HCT116 (cell line): ENCODE data around the gene CCM2L. TPM values are rescaled to one million over a fixed set of nuclear protein-coding genes. Genes with fewer than 3 reads are reported as not detected.
A peak's percentile ranks its signal among the peaks of the same experiment; 100 is the strongest.

Experiments
- ATAC-seq: fragments of 200-7000 bp; cut with Tn5 transposase; 2 replicates; pipeline ENCODE4 v1.9.1; 2020; ENCODE audit warnings: mild to moderate bottlenecking, moderate library complexity
- Bru-seq: library from RNA; stranded (reverse); fragments of 400-500 nt; gene quantifications from one replicate; lab custom pipeline; 2021; lab: Mats Ljungman, UMichigan
- BruChase-seq, 2 experiments: library from RNA; stranded (reverse); fragments of 400-500 nt; gene quantifications; one replicate each; lab custom pipeline; 2021; lab: Mats Ljungman, UMichigan
- BruUV-seq: library from RNA; stranded (reverse); fragments of 400-500 nt; replicated peaks from 2 replicates; lab custom pipeline; 2021; lab: Mats Ljungman, UMichigan
- CTCF ChIA-PET: fragments of 300-600 bp; sonication (Branson Sonifier 250); formaldehyde crosslinking; loops from one replicate; lab custom pipeline; 2021; ENCODE audit warnings: antibody characterized with exemption; lab: Charles Lee
- POLR2A ChIA-PET: fragments of 300-600, 350-600 bp; sonication (Branson Sonifier 250); formaldehyde crosslinking; loops from one replicate; lab custom pipeline; 2021; ENCODE audit warnings: antibody characterized with exemption; lab: Charles Lee
- RAD21 ChIA-PET, 2 experiments: fragments of 300-600 bp; sonication (Branson Sonifier 250); formaldehyde crosslinking; loops; one replicate each; lab custom pipeline; 2023; ENCODE audit warnings: low total read pairs in 2 of 2; ENCODE audit not compliant: uncharacterized antibody in 2 of 2, unreplicated experiment in 2 of 2, low non-redundant PET in 1 of 2; lab: Charles Lee
- DNase-seq: peaks from one replicate; pipeline ENCODE4 v3.0.0-alpha.2; 2010; ENCODE audit warnings: low read depth, low spot score
- H2AFZ ChIP-seq: fragments of 200-600 bp; shearing (Covaris generic), sonication (generic); 2 replicates; pipeline ENCODE4 v1.6.1; 2017; ENCODE audit warnings: low read depth, mixed run types, mixed read lengths, antibody characterized with exemption, low read length; ENCODE audit not compliant: poor library complexity, severe bottlenecking
- H3K27ac ChIP-seq: 2 replicates; pipeline ENCODE4 v1.5.1; 2012; ENCODE audit warnings: low read depth, low read length
- H3K27me3 ChIP-seq: fragments of 200-600 bp; sonication (generic); 2 replicates; pipeline ENCODE4 v1.6.1; 2016; ENCODE audit warnings: mixed run types, low read length, mixed read lengths; ENCODE audit not compliant: insufficient read depth
- H3K36me3 ChIP-seq, 2 experiments: fragments of 200-500 bp in 1 of 2; fragments of 200-600 bp in 1 of 2; sonication (Bioruptor generic) in 1 of 2; sonication (generic) in 1 of 2; 2 replicates each; pipeline versions ENCODE4 v1.5.1 to v1.6.1; 2014 to 2016; ENCODE audit warnings: low read length in 2 of 2, inconsistent platforms in 1 of 2, mixed read lengths in 1 of 2, mixed run types in 1 of 2; ENCODE audit not compliant: insufficient read depth in 2 of 2, control insufficient read depth in 1 of 2
- H3K4me1 ChIP-seq, 2 experiments: fragments of 200-600 bp in 1 of 2; sonication (generic) in 1 of 2; 2 replicates each; pipeline versions ENCODE4 v1.5.1 to v1.6.1; 2012 to 2017; ENCODE audit warnings: low read length in 2 of 2, inconsistent platforms in 1 of 2, mild to moderate bottlenecking in 1 of 2, mixed read lengths in 1 of 2, mixed run types in 1 of 2, moderate library complexity in 1 of 2; ENCODE audit not compliant: insufficient read depth in 2 of 2, control insufficient read depth in 1 of 2
- H3K4me2 ChIP-seq: fragments of 200-600 bp; sonication (generic); 2 replicates; pipeline ENCODE4 v1.6.1; 2017; ENCODE audit warnings: mixed run types, low read length, mixed read lengths
- H3K4me3 ChIP-seq, 2 experiments: fragments of 200-600 bp in 1 of 2; sonication (generic) in 1 of 2; replicated peaks in 1 of 2; 2 replicates each; pipeline ENCODE4 v1.5.1; 2011 to 2016; ENCODE audit warnings: low read length in 2 of 2, control low read depth in 1 of 2, low read depth in 1 of 2, mild to moderate bottlenecking in 1 of 2, mixed read lengths in 1 of 2, mixed run types in 1 of 2
- H3K79me2 ChIP-seq: fragments of 200-600 bp; sonication (generic); 2 replicates; pipeline ENCODE4 v1.6.1; 2017; ENCODE audit warnings: mild to moderate bottlenecking, mixed run types, low read length, moderate library complexity, mixed read lengths; ENCODE audit not compliant: insufficient read depth
- H3K9ac ChIP-seq: fragments of 200-600 bp; sonication (generic); 2 replicates; pipeline ENCODE4 v1.6.1; 2016; ENCODE audit warnings: low read length, mixed read lengths
- H3K9me2 ChIP-seq: fragments of 200-600 bp; sonication (generic), shearing (Covaris generic); 2 replicates; pipeline ENCODE4 v1.6.1; 2017; ENCODE audit warnings: mixed run types, mild to moderate bottlenecking, moderate library complexity; ENCODE audit not compliant: insufficient read depth
- H3K9me3 ChIP-seq, 2 experiments: fragments of 200-500 bp in 1 of 2; fragments of 200-600 bp in 1 of 2; sonication (Bioruptor generic) in 1 of 2; sonication (generic) in 1 of 2; 2 replicates each; pipeline ENCODE4 v1.6.1; 2014 to 2017; ENCODE audit warnings: low read length in 2 of 2, mixed read lengths in 2 of 2, inconsistent platforms in 1 of 2, low read depth in 1 of 2, mild to moderate bottlenecking in 1 of 2, mixed run types in 1 of 2, moderate library complexity in 1 of 2; ENCODE audit not compliant: control insufficient read depth in 1 of 2, insufficient read depth in 1 of 2
- H4K20me1 ChIP-seq: fragments of 200-600 bp; sonication (generic), shearing (Covaris generic); 2 replicates; pipeline ENCODE4 v1.6.1; 2017; ENCODE audit warnings: mixed run types, mild to moderate bottlenecking, moderate library complexity; ENCODE audit not compliant: insufficient read depth
- ATF3 ChIP-seq: IDR thresholded peaks from 2 replicates; pipeline ENCODE4 v1.6.1; 2012
- CBX3 ChIP-seq: IDR thresholded peaks from 2 replicates; pipeline ENCODE4 v1.6.1; 2012; ENCODE audit warnings: low read depth
- CEBPB ChIP-seq: IDR thresholded peaks from 2 replicates; pipeline ENCODE4 v1.6.1; 2012; ENCODE audit warnings: low read depth
- EGR1 ChIP-seq: IDR thresholded peaks from 2 replicates; pipeline ENCODE4 v1.6.1; 2012; ENCODE audit warnings: low read depth
- EZH2phosphoT487 ChIP-seq: fragments of 200-600 bp; IDR thresholded peaks from 2 replicates; pipeline ENCODE4 v1.6.1; 2018; ENCODE audit warnings: antibody characterized with exemption, borderline replicate concordance
- JUND ChIP-seq: IDR thresholded peaks from 2 replicates; pipeline ENCODE4 v1.6.1; 2012
- POLR2AphosphoS5 ChIP-seq: IDR thresholded peaks from 2 replicates; pipeline ENCODE4 v1.6.1; 2011; ENCODE audit warnings: mild to moderate bottlenecking, low read depth, low read length, moderate library complexity
- REST ChIP-seq: IDR thresholded peaks from 2 replicates; pipeline ENCODE4 v1.6.1; 2012; ENCODE audit warnings: low read depth
- SIN3A ChIP-seq: IDR thresholded peaks from 2 replicates; pipeline ENCODE4 v1.6.1; 2012; ENCODE audit warnings: low read depth
- SRF ChIP-seq: IDR thresholded peaks from 2 replicates; pipeline ENCODE4 v1.6.1; 2012; ENCODE audit warnings: low read depth
- TCF7L2 ChIP-seq: IDR thresholded peaks from 2 replicates; pipeline ENCODE4 v1.7.0; 2011; ENCODE audit warnings: borderline replicate concordance, inconsistent platforms; ENCODE audit not compliant: insufficient read depth, insufficient read length; ENCODE audit errors: extremely low read depth
- YY1 ChIP-seq: IDR thresholded peaks from 2 replicates; pipeline ENCODE4 v1.6.1; 2011; ENCODE audit warnings: low read length, low read depth, moderate library complexity, mild to moderate bottlenecking; ENCODE audit not compliant: insufficient replicate concordance; ENCODE audit errors: extremely low read depth
- ZBTB33 ChIP-seq: IDR thresholded peaks from 2 replicates; pipeline ENCODE4 v1.6.1; 2011; ENCODE audit warnings: mild to moderate bottlenecking, low read length, moderate library complexity; ENCODE audit not compliant: insufficient replicate concordance; ENCODE audit errors: extremely low read depth
- ZFX ChIP-seq: fragments of 450-650 bp; IDR thresholded peaks from 2 replicates; pipeline ENCODE4 v1.6.1; 2017
- ZNF274 ChIP-seq: fragments of 200-500 bp; sonication (Bioruptor generic); IDR thresholded peaks from 2 replicates; pipeline ENCODE4 v1.6.1; 2014; ENCODE audit warnings: mild to moderate bottlenecking, low read depth, low read length, inconsistent platforms
- intact Hi-C: fragments of 100-400 bp; cut with micrococcal nuclease; formaldehyde crosslinking; loops from 2 replicates; pipeline ENCODE4 v1.10.0; 2022
- long read RNA-seq: library from polyadenylated mRNA; unstranded; transcript quantifications from one replicate; pipeline ENCODE4 v2.0.0, GENCODE V29; 2021; ENCODE audit not compliant: unreplicated experiment
- polyA plus RNA-seq: library from polyadenylated mRNA; unstranded; fragments of >200 nt; gene quantifications from 2 replicates; pipeline ENCODE4 v1.2.1, GENCODE V29; 2012; ENCODE audit warnings: missing spikeins
- total RNA-seq: library from RNA; stranded (reverse); gene quantifications from one replicate; pipeline ENCODE4 v1.2.1, GENCODE V29; 2021; ENCODE audit not compliant: unreplicated experiment

CCM2L gene
- total RNA-seq = 1.4 TPM
- polyA plus RNA-seq = 0.75 and 1.3 TPM in 2 replicates
- percentile 29 among the genes with signal in this experiment for Bru-seq, nascent RNA
- BruChase-seq, experiment 1, labeled RNA remaining after a 6-hour chase = percentile 26 among the genes with signal in this experiment
- BruChase-seq, experiment 2, labeled RNA remaining after a 2-hour chase = percentile 32 among the genes with signal in this experiment
- long read RNA-seq, partial matches to known transcripts = 2 of 9 reads
- long read RNA-seq, other reads (novel, unspliced or antisense) = 3 of 9 reads

- H3K36me3 ChIP-seq = no peaks in the 10 kb centered on the region
Measured at GRCh38 chr20:32010101-32010500, at the start of gene CCM2L. Gene CCM2L, plus strand, starts transcription at chr20:32010438. Its CDS starts 17 bp downstream, at chr20:32010455.

GRCh38 chr20:31962761-31963160, 47.5 kb upstream of the CCM2L start:
- ATAC-seq (no peak), DNase-seq (no peak)
- Histone ChIP-seq H3K4me3 (no peak overlapping the region), H3K27ac (no peak overlapping the region), H2AFZ (no peak overlapping the region), H4K20me1 (no peaks in the 10 kb centered on the region), H3K4me2 (no peak overlapping the region), H3K36me3 (no peaks in the 10 kb centered on the region), H3K27me3 (peaks cover 84% of the 10 kb centered on the region), H3K79me2 (no peaks in the 10 kb centered on the region), H3K4me1 (no peaks in the 10 kb centered on the region), H3K9ac (no peak overlapping the region), H3K9me3 (no peaks in the 10 kb centered on the region), H3K9me2 (no peaks in the 10 kb centered on the region)
- intact Hi-C loops = no loop called here
- no TSS peak for BruUV-seq
- RAD21 ChIA-PET = no interaction called here
- POLR2A ChIA-PET = no interaction called here
- CTCF ChIA-PET = interaction anchor here (1.6 kb wide), 1 partner anchor 10 kb away, joined by 10 read pairs; the partner anchor contains the start of gene PDRG1
- TF ChIP-seq YY1 = no peak
- TF ChIP-seq ATF3 = no peak
- no peak for TF ChIP-seq EZH2phosphoT487
- no peak for TF ChIP-seq ZBTB33
- no peak for TF ChIP-seq CBX3
- TF ChIP-seq CEBPB = no peak
- TF ChIP-seq REST = no peak
- no peak for TF ChIP-seq SIN3A
- no peak for TF ChIP-seq SRF
- TF ChIP-seq TCF7L2 = no peak
- no peak for TF ChIP-seq JUND

More at GRCh38 chr20:32010101-32010500, at the start of gene CCM2L:
- H3K79me2 ChIP-seq = no peaks in the 10 kb centered on the region
- H2AFZ ChIP-seq = no peak within 1 kb of the TSS
- BruUV-seq = no TSS peak
- no peaks in the 10 kb centered on the region for H3K9me2 ChIP-seq
- no peaks in the 10 kb centered on the region for H3K4me1 ChIP-seq
- H3K9me3 ChIP-seq = no peaks in the 10 kb centered on the region
- POLR2A ChIA-PET = no interaction called here
- DNase-seq (no peak), ATAC-seq (no peak)
- H3K4me2 ChIP-seq = no peak within 1 kb of the TSS
- H3K27ac ChIP-seq = no peak within 1 kb of the TSS
- no peaks in the 10 kb centered on the region for H4K20me1 ChIP-seq
- TF ChIP-seq SRF (no peak), TCF7L2 (no peak), POLR2AphosphoS5 (no peak), EGR1 (no peak), ZFX (no peak), JUND (no peak), ZNF274 (no peak)
- 0 out of 2 replicates have a peak, but pooled peaks cover 3% of the 10 kb centered on the region for H3K27me3 ChIP-seq
- RAD21 ChIA-PET = no interaction called here
- CTCF ChIA-PET = no interaction called here
- no peak within 1 kb of the TSS for H3K4me3 ChIP-seq
- H3K9ac ChIP-seq = no peak within 1 kb of the TSS
- intact Hi-C loops = no loop called here
